GM21528 (cell line): Measurements from ENCODE around the gene DIAPH2.

ENCODE experiments used
- ATAC-seq: cut with Tn5 transposase; IDR thresholded peaks from one replicate; pipeline ENCODE4 v1.9.1; 2021; ENCODE audit warnings: mild to moderate bottlenecking, moderate library complexity; ENCODE audit not compliant: unreplicated experiment, low FRiP score

Gene DIAPH2

GRCh38 chrX:97027384-97027922, 342.8 kb downstream of the DIAPH2 start:
- ATAC-seq: no peak

DNA sequence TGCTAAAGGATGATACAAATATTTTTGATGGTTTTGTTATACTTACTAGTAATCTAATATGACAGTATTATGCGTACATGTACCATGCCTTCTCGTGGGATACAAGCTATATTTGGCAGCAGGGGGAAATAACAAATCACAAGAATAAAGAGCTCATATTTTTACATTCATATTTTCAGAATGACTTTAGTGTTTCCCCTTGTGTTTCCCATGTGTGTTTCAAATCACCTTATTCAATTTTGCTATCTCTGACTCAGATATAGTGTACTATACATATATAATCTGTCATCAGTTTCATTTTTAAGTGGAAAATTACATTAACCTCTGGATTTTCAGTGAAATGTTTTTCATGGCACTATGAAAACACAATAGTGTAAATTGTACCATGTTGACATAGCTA, 345.8 kb downstream of the DIAPH2 start:
- no peak for ATAC-seq

GRCh38 chrX:97030947-97031346, 346.3 kb downstream of the DIAPH2 start:
- ATAC-seq: no peak

GRCh38 chrX:97039363-97040029, 354.9 kb downstream of the DIAPH2 start:
- ATAC-seq: peak; percentile 94

DNA sequence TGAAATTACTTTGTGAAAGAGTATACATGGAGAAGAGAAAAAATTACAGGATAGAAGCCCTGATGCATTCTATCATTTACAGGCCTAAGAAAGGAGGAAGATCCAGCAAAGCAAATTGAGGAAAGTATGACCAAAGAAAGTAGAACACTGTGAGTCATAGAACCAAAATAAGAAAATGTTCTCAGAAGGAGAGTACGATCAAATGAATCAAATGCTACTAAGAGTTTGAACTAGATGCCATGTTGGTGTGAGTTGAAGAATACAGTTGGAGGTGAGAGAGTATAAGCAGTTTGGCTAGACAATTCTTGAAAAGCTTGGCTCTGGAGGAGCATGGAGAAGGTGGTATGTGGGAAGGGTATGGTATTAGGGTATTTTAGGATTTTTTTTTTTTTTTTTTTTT, 360.8 kb downstream of the DIAPH2 start:
- no peak for ATAC-seq

- no peak for ATAC-seq
Measured at GRCh38 chrX:97046867-97047266, 362.2 kb downstream of the DIAPH2 start.

DNA sequence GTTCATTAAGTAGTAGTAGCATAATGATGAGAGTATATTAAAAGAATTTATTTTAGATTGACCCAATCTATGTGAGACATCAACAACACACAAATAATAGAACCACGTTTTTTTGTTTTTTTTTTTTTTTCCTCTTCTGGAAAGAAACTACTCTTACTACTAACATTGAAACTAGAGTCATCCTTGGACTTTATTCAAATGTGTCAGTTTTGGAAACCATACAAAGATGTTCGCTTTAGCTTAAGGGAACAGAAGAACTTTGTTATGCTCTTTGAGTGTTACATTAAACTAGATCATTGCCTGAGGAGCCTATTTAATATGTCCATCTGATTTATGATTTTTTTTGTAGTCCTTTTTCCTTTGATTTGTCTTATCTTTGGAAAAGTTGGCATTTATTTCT, 365.8 kb downstream of the DIAPH2 start:
- ATAC-seq: no peak

DNA sequence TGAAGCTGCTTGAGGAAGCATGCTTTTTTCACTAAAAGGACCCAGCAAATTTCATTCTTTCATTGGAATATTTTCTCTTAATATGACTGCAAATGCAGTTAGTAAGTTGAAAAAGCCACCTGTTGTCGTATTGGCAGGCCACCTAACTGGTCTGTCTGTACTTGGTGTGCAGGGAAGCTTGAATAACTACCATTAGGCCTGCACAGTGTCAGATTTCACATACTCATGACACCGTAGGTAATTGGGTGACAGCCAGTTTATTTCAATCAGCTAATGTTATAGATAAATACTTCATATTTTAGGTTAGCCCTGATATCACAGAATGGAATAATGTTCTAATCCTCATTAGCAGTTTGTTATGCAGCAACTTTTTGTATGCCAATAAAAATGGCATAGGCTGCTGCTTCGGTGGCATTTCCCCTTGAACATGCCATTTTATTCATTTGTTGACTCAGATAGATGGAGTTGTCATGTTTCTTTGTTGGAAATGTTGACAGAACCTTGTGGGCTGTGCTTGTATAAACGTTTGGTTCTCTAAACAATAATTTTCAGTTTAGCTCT, 372.8 kb downstream of the DIAPH2 start:
- ATAC-seq: no peak

DNA sequence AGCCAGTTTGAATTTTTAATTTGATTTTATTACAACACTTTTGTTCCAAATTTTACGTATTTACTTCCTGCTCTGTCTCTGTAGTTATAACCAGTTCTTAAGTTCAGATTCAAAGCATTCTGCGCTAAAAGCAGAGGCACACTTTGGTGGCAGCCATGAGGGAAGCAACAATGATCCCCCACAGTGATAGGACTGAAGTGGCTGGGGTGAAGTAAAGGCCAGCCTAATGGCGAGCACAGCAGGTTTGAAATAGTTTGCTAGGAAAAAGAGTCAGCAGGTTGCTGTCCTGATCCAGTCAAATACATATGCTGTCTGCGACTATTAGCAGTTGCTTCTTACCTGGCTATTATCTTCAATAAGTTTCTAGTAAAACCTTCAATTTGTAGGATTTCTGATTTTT, 375.4 kb downstream of the DIAPH2 start:
- ATAC-seq: no peak

- no peak for ATAC-seq
Measured at GRCh38 chrX:97065066-97065465, 380.4 kb downstream of the DIAPH2 start.

DNA sequence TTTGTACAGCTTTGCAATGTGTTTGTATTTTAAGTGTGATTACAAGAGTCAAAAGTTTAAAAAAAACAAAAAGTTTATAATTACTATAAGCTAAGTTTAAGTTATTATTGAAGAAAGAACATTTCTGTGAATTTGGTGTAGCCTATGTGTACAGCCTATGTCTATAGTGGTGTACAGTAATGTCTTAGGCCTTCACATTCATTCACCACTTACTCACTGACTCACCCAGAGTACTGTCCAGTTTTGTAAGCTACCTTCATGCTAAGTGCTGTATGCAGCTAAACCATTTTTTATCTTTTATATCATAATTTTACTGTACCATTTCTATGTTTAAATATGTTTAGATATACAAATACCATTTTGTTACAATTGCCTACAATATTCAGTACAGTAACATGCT, 381.3 kb downstream of the DIAPH2 start:
- no peak for ATAC-seq

- no peak for ATAC-seq
Measured at GRCh38 chrX:97066381-97066780, 381.7 kb downstream of the DIAPH2 start.

DNA sequence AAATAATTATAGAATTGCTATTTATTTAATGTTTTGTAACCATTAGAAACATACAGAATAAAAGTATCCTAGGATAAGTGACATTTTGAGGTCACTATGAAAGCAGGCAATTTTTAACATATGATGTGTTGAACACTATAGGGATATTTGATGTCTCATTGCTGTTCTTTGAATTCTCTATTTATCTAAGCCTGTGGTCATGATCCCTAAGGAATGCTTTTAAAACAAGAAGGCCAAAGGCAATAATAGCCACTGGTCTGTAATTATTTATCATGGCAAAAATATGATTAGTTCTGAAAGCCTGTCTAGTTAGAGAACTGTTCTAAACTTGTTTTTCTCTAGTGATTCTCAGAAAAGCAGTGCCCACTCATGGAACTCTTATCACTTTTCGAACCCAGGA, 385.7 kb downstream of the DIAPH2 start:
- no peak for ATAC-seq

DNA sequence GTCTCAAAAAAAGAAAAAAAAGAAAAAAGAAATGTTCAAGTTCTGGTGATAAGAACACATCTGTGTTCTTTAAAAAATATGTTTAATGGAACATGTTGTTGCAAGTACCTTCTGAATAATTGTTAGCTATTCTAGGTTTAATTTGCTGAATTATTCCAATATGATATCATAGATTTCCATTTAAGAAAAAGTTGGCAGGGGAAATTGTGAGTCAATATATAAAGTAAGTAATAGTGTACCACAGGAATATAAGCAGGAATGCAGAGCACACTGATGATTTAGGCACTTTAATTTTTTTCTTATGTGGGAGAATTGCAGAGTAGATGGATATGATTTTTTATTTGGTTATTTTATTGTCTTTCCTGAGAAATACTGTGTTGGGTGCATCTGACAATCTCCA, 389.8 kb downstream of the DIAPH2 start:
- no peak for ATAC-seq

GRCh38 chrX:97089116-97089515, 404.5 kb downstream of the DIAPH2 start:
- ATAC-seq: no peak

DNA sequence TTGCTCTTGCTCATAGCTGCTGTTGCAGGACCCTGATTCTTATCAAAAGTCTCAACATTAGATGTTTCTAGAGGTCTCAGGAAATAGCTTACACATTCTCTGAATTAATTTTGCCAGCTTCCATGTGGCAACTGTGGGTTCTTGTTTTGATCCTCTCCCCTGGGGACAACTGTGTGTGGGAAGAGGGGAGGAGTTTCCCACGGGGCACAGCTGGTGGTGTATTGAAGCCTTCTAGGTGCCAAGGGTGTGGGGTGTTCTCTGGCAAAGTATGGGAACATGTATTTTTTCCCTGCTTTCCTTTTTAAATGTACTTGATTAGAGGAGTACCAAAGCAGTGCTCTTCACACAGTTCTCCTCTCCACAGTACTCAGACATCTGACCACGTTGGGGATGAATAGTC, 411.7 kb downstream of the DIAPH2 start:
- ATAC-seq: no peak

DNA sequence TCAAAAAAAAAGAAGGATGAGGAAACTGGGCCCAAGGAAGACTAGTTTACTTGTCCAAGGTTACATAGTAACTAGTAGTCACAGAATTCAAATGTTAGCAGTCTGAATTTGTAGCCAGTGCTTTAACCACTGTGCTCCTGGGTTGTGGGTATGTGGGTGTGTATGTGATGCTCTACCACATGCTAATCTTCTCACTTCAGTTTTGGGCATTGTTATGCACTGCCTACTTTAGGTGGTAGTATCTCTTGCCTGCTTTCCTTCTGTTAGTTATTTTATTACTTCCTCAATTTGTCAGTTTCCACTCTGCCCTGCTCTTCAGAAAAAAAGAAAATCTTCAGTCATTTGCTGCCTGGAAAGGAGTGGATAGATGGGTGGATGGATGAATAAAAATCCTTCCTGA, 418.3 kb downstream of the DIAPH2 start:
- ATAC-seq: no peak

DNA sequence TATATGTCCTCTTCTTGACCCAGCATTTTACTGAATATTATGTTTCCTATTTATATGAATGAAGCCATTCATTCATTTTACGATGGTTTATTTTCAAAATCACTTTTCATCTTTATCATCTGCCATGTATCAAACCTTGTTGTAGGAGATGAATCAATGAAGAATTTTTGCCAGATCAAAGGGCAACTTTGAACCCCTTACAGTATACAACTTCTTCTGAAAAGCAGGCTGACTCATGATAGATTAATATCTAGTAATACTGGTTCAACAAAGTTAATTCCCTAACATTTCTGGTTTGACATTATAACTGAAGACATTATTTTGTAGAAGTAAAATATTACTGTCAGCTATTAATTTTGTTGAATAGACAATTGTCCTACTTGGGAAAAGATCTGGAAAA, 425.1 kb downstream of the DIAPH2 start:
- ATAC-seq: no peak

- no peak for ATAC-seq
Measured at GRCh38 chrX:97117572-97117971, 432.9 kb downstream of the DIAPH2 start.

- no peak for ATAC-seq
Measured at GRCh38 chrX:97119474-97120109, 434.9 kb downstream of the DIAPH2 start.

- no peak for ATAC-seq
Measured at GRCh38 chrX:97123001-97123400, 438.4 kb downstream of the DIAPH2 start.

GRCh38 chrX:97126020-97126419, 441.4 kb downstream of the DIAPH2 start:
- no peak for ATAC-seq
